Measurements from ENCODE around the gene LYAR.

- no peak for TF ChIP-seq POLR2A (IDR thresholded peaks at IDR 0.05)
- no peak for TF ChIP-seq CTCF (IDR thresholded peaks at IDR 0.05)
These were observed 56.3 kb downstream of the LYAR start for GRCh38 chr4:4233610-4234009.

Measured in thyroid gland (tissue), 4 donors.